ENCODE results near the gene GPR137B.
A peak's percentile ranks its signal among the peaks of the same experiment; 100 is the strongest.

The GPR137B gene

GRCh38 chr1:236112332-236112627 lies 30.1 kb upstream of the GPR137B start:
- no peak overlapping the region for H3K9ac ChIP-seq

GRCh38 chr1:236113324-236114032 lies 28.9 kb upstream of the GPR137B start:
- no peak for TF ChIP-seq Cebpa-rat (IDR thresholded peaks at IDR 0.05)
- Histone ChIP-seq H3K4me1 (peaks cover 0 to 8% (median 0%) of the 10 kb centered on the region in 10 experiments; a peak in 4 of 20 replicates), H3K27me3 (no peaks in the 10 kb centered on the region)

More at GRCh38 chr1:236112332-236112627, 30.1 kb upstream of the GPR137B start:
- Histone ChIP-seq H3K4me1 (peaks cover 0 to 14% (median 0%) of the 10 kb centered on the region in 10 experiments; a peak in 4 of 20 replicates), H3K9me3 (replicated peaks in 1 of 11) (no peaks in the 10 kb centered on the region), H3K4me2 (peak overlapping the region in 5 of 11 experiments; percentile 11 to 30 (median 18); a peak in 4 of 22 replicates), H4K20me1 (no peaks in the 10 kb centered on the region), H3K27ac (no peak overlapping the region), H3K36me3 (no peaks in the 10 kb centered on the region), H3K4me3 (no peak overlapping the region), H3K27me3 (no peaks in the 10 kb centered on the region)
- no peak for TF ChIP-seq Cebpa-rat (IDR thresholded peaks at IDR 0.05)

GRCh38 chr1:236114076-236114747 lies 28.1 kb upstream of the GPR137B start:
- no peak overlapping the region for H3K4me2 ChIP-seq
- TF ChIP-seq Cebpa-rat (IDR thresholded peaks at IDR 0.05): no peak
- peaks cover 0 to 8% (median 0%) of the 10 kb centered on the region in 10 experiments; a peak in 4 of 20 replicates for H3K4me1 ChIP-seq
- H3K9me3 ChIP-seq (replicated peaks in 1 of 11): no peaks in the 10 kb centered on the region
- no peak overlapping the region for H3K4me3 ChIP-seq
- no peak overlapping the region for H3K9ac ChIP-seq
- no peaks in the 10 kb centered on the region for H4K20me1 ChIP-seq
- no peaks in the 10 kb centered on the region for H3K36me3 ChIP-seq
- H3K27me3 ChIP-seq: no peaks in the 10 kb centered on the region
- no peak overlapping the region for H3K27ac ChIP-seq

More at GRCh38 chr1:236113324-236114032, 28.9 kb upstream of the GPR137B start:
- Histone ChIP-seq H3K4me2 (no peak overlapping the region), H3K9ac (no peak overlapping the region), H3K9me3 (replicated peaks in 1 of 11) (no peaks in the 10 kb centered on the region), H3K27ac (no peak overlapping the region), H3K4me3 (no peak overlapping the region), H3K36me3 (no peaks in the 10 kb centered on the region), H4K20me1 (no peaks in the 10 kb centered on the region)

DNA sequence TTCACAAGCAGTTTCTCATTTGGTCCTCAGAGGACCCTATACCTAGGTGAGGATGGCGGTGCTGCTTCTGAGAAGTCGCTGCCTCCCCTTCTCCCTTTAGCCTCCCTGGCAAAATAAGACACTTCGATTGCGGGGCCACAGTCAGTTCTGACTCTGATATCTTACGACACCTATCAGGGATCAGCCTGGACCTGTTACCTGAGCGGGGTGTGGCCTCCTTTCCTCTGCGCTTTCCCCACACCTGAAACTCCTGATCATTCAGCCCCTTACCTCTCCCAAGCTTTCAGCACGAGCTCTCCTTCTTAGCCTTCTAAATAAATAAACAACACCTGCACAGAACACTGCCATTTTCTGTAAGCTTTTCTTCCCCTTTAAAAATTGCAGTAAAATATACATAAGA lies 24.6 kb upstream of the GPR137B start:
- Histone ChIP-seq H3K4me2 (no peak overlapping the region), H4K20me1 (no peaks in the 10 kb centered on the region), H3K4me3 (no peak overlapping the region), H3K9ac (no peak overlapping the region), H3K36me3 (no peaks in the 10 kb centered on the region), H3K4me1 (peaks cover 15 to 20% (median 17%) of the 10 kb centered on the region in 10 experiments), H3K27me3 (no peaks in the 10 kb centered on the region; a peak in 3 of 22 replicates), H3K9me3 (replicated peaks in 1 of 11) (no peaks in the 10 kb centered on the region), H3K27ac (no peak overlapping the region)
- no peak for TF ChIP-seq Cebpa-rat (IDR thresholded peaks at IDR 0.05)

DNA sequence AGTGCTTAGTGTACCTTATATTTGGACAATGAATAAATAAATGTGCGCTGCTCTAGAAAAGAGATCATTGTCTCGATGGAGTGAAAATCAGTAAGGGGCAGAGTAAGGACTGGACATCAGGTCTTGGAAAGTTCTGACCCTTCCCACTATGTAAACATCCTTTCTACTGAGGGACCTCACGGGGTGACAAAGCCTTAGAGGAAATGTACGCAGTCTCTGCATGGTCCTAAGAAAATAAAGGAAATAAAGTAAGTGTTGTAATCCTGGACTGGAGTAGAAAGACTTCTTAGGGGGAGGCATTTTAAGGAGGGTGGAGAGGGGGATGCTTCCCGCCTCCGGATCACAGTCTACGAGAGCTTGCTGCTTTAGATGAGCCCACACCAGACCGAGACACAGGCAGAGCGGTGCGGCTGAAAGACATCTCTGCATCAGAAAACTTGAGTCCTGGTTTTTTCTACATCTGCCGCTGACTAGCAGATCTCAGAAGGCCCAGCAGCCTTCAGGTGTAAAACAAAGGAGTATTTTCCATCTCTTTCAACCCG lies 22.3 kb upstream of the GPR137B start:
- Histone ChIP-seq H4K20me1 (no peaks in the 10 kb centered on the region), H3K4me1 (peaks cover 15 to 20% (median 17%) of the 10 kb centered on the region in 10 experiments), H3K9ac (no peak overlapping the region; a peak in 1 of 22 replicates), H3K36me3 (no peaks in the 10 kb centered on the region), H3K4me3 (no peak overlapping the region), H3K27ac (no peak overlapping the region), H3K4me2 (peak overlapping the region; percentile 55 to 84 (median 77)), H3K9me3 (replicated peaks in 1 of 11) (no peaks in the 10 kb centered on the region), H3K27me3 (no peaks in the 10 kb centered on the region; a peak in 4 of 22 replicates)
- TF ChIP-seq Cebpa-rat (IDR thresholded peaks at IDR 0.05): no peak

DNA sequence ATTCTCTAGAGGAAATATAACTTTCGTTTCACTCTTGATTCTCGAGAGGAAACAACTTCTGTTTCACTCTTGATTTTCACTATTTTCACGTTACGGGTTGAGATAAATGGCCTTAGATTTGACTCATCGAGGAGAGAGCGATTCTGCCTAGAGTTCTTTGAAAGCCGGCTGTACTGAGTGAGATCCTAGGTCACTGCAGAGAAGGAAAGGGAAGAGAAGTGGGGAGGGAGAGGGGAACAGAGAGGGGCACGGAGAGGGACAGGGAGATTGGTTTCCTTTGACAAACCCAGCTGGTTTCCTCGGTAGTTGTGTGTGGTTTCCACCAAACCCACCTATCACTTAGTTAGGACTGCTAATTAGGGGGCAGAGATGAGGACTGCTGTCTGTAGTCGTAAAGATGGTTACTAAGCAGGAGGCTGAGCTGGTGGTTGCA lies 21.6 kb upstream of the GPR137B start:
- TF ChIP-seq Cebpa-rat (IDR thresholded peaks at IDR 0.05): no peak
- H3K9me3 ChIP-seq (replicated peaks in 1 of 11): no peaks in the 10 kb centered on the region
- H3K9ac ChIP-seq: peak overlapping the region in 9 of 11 experiments; percentile 7 to 53 (median 28); a peak in 9 of 22 replicates
- H3K27ac ChIP-seq: peak overlapping the region in 1 of 11 experiments; percentile 9; a peak in 1 of 22 replicates
- H3K4me2 ChIP-seq: peak overlapping the region; percentile 55 to 84 (median 77)
- peaks cover 15 to 20% (median 17%) of the 10 kb centered on the region in 10 experiments for H3K4me1 ChIP-seq
- H3K27me3 ChIP-seq: no peaks in the 10 kb centered on the region; a peak in 4 of 22 replicates
- H4K20me1 ChIP-seq: no peaks in the 10 kb centered on the region
- no peaks in the 10 kb centered on the region for H3K36me3 ChIP-seq
- H3K4me3 ChIP-seq: peak overlapping the region in 6 of 10 experiments; percentile 1 to 40 (median 16); a peak in 6 of 20 replicates

DNA sequence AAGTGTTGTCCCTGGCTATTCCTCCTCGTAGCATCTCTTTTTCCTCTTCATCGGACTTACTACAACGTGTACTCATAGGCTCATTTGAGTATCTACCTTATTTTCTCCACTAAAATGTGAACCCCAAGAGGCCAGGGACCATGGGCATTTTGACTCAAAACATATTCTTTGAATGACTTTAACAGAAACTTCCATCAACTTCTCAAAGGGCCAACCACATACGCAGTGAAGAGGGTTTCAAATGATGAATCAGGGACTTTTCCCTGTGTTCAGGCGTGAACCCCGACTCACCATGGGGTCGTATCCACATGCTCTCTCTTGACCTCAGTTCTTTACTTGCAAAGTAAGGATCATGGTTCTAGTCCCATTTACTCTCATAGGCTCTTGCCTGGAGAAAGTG lies 20.2 kb upstream of the GPR137B start:
- Histone ChIP-seq H4K20me1 (no peaks in the 10 kb centered on the region), H3K27ac (no peak overlapping the region)

DNA sequence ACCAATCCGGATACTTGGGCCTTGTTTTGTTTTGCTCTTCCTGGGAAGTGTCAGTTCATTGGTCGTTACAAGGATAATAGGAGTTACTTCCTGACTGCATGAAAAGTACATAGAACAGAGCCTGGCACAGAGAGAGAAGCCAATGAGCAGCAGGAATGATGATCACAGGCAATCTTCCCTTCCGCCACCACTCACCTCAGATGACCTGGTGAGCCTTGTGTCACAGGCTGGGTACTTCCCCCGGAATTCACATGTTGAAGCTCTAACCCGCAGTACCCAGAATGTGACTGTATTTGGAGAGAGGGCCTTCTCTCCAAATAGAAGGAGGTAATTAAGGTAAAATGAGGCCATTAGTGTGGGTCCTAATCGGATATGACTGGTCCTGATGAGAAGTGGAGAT lies 18.8 kb upstream of the GPR137B start:
- Histone ChIP-seq H3K4me2 (no peak overlapping the region), H3K4me3 (no peak overlapping the region), H3K4me1 (peaks cover 15 to 20% (median 17%) of the 10 kb centered on the region in 10 experiments), H3K27ac (no peak overlapping the region), H3K36me3 (no peaks in the 10 kb centered on the region), H3K27me3 (no peaks in the 10 kb centered on the region; a peak in 4 of 22 replicates), H3K9ac (no peak overlapping the region), H4K20me1 (no peaks in the 10 kb centered on the region), H3K9me3 (replicated peaks in 1 of 11) (no peaks in the 10 kb centered on the region)
- TF ChIP-seq Cebpa-rat (IDR thresholded peaks at IDR 0.05): no peak

More for the DNA sequence above, 20.2 kb upstream of the GPR137B start:
- Histone ChIP-seq H3K9ac (no peak overlapping the region), H3K27me3 (no peaks in the 10 kb centered on the region; a peak in 4 of 22 replicates), H3K4me3 (no peak overlapping the region), H3K4me1 (peaks cover 15 to 20% (median 17%) of the 10 kb centered on the region in 10 experiments), H3K9me3 (replicated peaks in 1 of 11) (no peaks in the 10 kb centered on the region), H3K36me3 (no peaks in the 10 kb centered on the region), H3K4me2 (peak overlapping the region in 3 of 11 experiments; percentile 64 to 82 (median 80); a peak in 1 of 22 replicates)
- no peak for TF ChIP-seq Cebpa-rat (IDR thresholded peaks at IDR 0.05)

DNA sequence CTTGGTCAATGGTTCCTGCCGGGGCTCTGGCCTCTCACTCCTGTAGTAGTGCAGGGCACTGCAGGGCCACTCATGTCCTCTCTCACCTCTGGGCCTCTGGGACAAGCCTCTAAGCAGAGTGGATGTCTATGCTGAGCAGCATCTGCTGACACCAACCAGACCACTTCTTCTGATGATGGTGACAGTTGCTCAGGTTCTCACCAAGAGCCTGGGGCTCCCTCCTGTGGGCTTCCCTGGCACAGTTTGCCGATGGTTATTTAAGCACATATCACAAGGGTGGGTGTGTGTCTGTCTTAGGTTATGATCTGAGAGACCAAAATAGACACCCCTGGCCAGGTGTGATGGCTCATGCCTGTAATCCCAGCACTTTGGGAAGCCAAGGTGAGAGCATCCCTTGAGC lies 17.4 kb upstream of the GPR137B start:
- Histone ChIP-seq H3K36me3 (no peaks in the 10 kb centered on the region), H3K27me3 (no peaks in the 10 kb centered on the region; a peak in 4 of 22 replicates), H3K4me1 (peaks cover 14 to 20% (median 16%) of the 10 kb centered on the region in 10 experiments), H4K20me1 (no peaks in the 10 kb centered on the region), H3K9ac (no peak overlapping the region), H3K4me3 (no peak overlapping the region), H3K27ac (no peak overlapping the region), H3K4me2 (no peak overlapping the region), H3K9me3 (replicated peaks in 1 of 11) (no peaks in the 10 kb centered on the region)
- TF ChIP-seq Cebpa-rat (IDR thresholded peaks at IDR 0.05): no peak

Measured in BLaER1 treated with 17β-estradiol and CSF1 and Interleukin-3, amounts not matched to agents 10 nM and 100 nM (cell line).